ENCODE measurements around the gene TENM4. TPM values are rescaled to one million over a fixed set of nuclear protein-coding genes. Genes with fewer than 3 reads are reported as not detected.

TENM4 gene
- total and polyA plus RNA-seq, 4 donors = 0.02 to 0.33 (median 0.14) TPM

DNA sequence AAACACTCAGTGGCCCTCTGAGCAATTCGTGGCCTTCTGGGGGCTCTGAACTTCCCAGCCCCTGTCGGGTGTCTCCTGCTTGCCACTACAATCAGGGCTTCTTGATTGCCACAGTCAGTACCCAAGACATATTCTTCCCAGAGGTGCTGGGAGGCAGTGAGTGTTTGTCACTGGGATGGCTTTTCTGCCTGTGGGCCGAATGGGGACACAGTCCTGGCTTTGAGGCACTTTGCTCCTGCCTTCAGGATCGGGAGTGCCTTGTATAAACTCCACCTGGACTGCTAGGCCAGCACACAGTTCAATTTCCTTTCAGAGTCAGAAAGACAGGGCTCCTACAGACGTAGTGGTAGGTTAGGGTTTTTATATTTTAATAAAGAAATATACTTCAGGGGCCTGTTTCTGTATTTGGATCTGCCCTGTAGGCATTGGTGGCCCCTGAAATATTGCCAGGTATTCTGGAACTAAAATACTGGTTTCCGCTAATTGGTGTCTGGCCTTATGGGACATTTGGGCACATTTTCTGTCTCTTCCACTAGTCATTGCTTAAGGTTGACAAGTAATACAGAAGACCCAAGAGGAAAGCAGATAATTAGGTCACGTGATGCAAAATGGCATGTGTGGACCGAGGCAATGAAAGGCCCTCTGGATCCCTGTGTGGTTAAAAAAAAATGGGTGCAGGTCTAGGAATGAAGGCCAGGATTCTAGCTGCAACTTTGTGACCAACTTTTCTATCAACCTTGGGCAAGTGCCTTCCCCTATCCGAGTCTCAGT, 767.8 kb downstream of the TENM4 start:
- H3K27ac ChIP-seq (ENCODE audit: low read depth in 1 of 2, low read length in 2 of 2) = no peak overlapping the region
- H3K9me3 ChIP-seq (ENCODE audit: control insufficient read depth in 4 of 4, low read length in 3 of 4) = peaks cover 0 to 3% (median 0%) of the 10 kb centered on the region in 4 donors
- 78% methylated on average over 9 of the region's 9 CpGs for WGBS
- no peak for DNase-seq (ENCODE audit: low spot score)
- no peaks in the 10 kb centered on the region for H3K27me3 ChIP-seq (ENCODE audit: control insufficient read depth in 4 of 4, insufficient read depth in 4 of 4, low read length in 3 of 4)
- H3K36me3 ChIP-seq (ENCODE audit: control insufficient read depth in 4 of 4, insufficient read depth in 3 of 4, low read depth in 1 of 4, low read length in 3 of 4) = no peaks in the 10 kb centered on the region
- no peak overlapping the region for H3K4me3 ChIP-seq (ENCODE audit: low read depth in 1 of 3, low read length in 3 of 3)
- H3K9ac ChIP-seq (ENCODE audit: low read depth in 1 of 2, low read length in 2 of 2) = no peak overlapping the region
- TF ChIP-seq, protein P1, sequence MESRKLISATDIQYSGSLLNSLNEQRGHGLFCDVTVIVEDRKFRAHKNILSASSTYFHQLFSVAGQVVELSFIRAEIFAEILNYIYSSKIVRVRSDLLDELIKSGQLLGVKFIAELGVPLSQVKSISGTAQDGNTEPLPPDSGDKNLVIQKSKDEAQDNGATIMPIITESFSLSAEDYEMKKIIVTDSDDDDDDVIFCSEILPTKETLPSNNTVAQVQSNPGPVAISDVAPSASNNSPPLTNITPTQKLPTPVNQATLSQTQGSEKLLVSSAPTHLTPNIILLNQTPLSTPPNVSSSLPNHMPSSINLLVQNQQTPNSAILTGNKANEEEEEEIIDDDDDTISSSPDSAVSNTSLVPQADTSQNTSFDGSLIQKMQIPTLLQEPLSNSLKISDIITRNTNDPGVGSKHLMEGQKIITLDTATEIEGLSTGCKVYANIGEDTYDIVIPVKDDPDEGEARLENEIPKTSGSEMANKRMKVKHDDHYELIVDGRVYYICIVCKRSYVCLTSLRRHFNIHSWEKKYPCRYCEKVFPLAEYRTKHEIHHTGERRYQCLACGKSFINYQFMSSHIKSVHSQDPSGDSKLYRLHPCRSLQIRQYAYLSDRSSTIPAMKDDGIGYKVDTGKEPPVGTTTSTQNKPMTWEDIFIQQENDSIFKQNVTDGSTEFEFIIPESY (IDR thresholded peaks at IDR 0.05) = no peak
- TF ChIP-seq, protein P2, sequence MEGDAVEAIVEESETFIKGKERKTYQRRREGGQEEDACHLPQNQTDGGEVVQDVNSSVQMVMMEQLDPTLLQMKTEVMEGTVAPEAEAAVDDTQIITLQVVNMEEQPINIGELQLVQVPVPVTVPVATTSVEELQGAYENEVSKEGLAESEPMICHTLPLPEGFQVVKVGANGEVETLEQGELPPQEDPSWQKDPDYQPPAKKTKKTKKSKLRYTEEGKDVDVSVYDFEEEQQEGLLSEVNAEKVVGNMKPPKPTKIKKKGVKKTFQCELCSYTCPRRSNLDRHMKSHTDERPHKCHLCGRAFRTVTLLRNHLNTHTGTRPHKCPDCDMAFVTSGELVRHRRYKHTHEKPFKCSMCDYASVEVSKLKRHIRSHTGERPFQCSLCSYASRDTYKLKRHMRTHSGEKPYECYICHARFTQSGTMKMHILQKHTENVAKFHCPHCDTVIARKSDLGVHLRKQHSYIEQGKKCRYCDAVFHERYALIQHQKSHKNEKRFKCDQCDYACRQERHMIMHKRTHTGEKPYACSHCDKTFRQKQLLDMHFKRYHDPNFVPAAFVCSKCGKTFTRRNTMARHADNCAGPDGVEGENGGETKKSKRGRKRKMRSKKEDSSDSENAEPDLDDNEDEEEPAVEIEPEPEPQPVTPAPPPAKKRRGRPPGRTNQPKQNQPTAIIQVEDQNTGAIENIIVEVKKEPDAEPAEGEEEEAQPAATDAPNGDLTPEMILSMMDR (IDR thresholded peaks at IDR 0.05; ENCODE audit: low read depth, low read length, missing input control) = no peak
- TF ChIP-seq HNF4A (conservative IDR thresholded peaks at IDR 0.05) = no peak
- H3K4me1 ChIP-seq (ENCODE audit: control insufficient read depth in 4 of 4, insufficient read depth in 4 of 4, low read length in 3 of 4) = no peaks in the 10 kb centered on the region

DNA sequence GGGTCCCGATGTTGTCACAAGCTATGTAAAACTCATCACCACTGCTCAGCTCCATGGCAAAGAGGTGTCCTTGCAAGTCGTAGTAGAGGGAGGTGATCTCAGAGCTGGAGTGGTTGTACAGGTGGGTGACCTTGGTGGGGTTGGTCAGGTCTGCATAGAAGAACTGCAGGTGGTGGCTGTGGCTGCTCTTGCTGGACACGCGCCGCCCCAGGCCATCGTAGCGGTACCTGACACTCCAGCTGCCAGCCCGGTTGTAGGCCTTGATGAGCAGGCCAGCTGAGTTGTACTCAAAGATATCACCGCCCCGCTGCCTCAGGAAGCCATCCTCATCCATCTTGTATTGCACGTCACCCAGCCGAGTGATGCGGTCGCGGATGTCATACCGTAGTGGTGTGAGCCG, 771.6 kb downstream of the TENM4 start:
- Histone ChIP-seq H3K4me1 (ENCODE audit: control insufficient read depth in 4 of 4, insufficient read depth in 4 of 4, low read length in 3 of 4) (no peaks in the 10 kb centered on the region), H3K9me3 (ENCODE audit: control insufficient read depth in 4 of 4, low read length in 3 of 4) (peaks cover 0 to 3% (median 0%) of the 10 kb centered on the region in 4 donors), H3K36me3 (ENCODE audit: control insufficient read depth in 4 of 4, insufficient read depth in 3 of 4, low read depth in 1 of 4, low read length in 3 of 4) (no peaks in the 10 kb centered on the region), H3K4me3 (ENCODE audit: low read depth in 1 of 3, low read length in 3 of 3) (no peak overlapping the region), H3K27ac (ENCODE audit: low read depth in 1 of 2, low read length in 2 of 2) (no peak overlapping the region), H3K27me3 (ENCODE audit: control insufficient read depth in 4 of 4, insufficient read depth in 4 of 4, low read length in 3 of 4) (no peaks in the 10 kb centered on the region), H3K9ac (ENCODE audit: low read depth in 1 of 2, low read length in 2 of 2) (no peak overlapping the region)
- no peak for DNase-seq (ENCODE audit: low spot score)
- 96% methylated on average over 17 of the region's 17 CpGs for WGBS
- TF ChIP-seq, protein P3, sequence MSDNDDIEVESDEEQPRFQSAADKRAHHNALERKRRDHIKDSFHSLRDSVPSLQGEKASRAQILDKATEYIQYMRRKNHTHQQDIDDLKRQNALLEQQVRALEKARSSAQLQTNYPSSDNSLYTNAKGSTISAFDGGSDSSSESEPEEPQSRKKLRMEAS (IDR thresholded peaks at IDR 0.05) = no peak
- TF ChIP-seq GABPA (IDR thresholded peaks at IDR 0.05 in 1 of 2, conservative IDR thresholded peaks at IDR 0.05 in 1 of 2) (no peak), YY1 (IDR thresholded peaks at IDR 0.05) (no peak), RAD21 (IDR thresholded peaks at IDR 0.05) (no peak), EGR1 (IDR thresholded peaks at IDR 0.05; ENCODE audit: low read depth in 2 of 2) (no peak)
- TF ChIP-seq, protein P1 (IDR thresholded peaks at IDR 0.05) = no peak
- TF ChIP-seq, protein P4, sequence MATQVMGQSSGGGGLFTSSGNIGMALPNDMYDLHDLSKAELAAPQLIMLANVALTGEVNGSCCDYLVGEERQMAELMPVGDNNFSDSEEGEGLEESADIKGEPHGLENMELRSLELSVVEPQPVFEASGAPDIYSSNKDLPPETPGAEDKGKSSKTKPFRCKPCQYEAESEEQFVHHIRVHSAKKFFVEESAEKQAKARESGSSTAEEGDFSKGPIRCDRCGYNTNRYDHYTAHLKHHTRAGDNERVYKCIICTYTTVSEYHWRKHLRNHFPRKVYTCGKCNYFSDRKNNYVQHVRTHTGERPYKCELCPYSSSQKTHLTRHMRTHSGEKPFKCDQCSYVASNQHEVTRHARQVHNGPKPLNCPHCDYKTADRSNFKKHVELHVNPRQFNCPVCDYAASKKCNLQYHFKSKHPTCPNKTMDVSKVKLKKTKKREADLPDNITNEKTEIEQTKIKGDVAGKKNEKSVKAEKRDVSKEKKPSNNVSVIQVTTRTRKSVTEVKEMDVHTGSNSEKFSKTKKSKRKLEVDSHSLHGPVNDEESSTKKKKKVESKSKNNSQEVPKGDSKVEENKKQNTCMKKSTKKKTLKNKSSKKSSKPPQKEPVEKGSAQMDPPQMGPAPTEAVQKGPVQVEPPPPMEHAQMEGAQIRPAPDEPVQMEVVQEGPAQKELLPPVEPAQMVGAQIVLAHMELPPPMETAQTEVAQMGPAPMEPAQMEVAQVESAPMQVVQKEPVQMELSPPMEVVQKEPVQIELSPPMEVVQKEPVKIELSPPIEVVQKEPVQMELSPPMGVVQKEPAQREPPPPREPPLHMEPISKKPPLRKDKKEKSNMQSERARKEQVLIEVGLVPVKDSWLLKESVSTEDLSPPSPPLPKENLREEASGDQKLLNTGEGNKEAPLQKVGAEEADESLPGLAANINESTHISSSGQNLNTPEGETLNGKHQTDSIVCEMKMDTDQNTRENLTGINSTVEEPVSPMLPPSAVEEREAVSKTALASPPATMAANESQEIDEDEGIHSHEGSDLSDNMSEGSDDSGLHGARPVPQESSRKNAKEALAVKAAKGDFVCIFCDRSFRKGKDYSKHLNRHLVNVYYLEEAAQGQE (IDR thresholded peaks at IDR 0.05) = no peak
- TF ChIP-seq, protein P5, sequence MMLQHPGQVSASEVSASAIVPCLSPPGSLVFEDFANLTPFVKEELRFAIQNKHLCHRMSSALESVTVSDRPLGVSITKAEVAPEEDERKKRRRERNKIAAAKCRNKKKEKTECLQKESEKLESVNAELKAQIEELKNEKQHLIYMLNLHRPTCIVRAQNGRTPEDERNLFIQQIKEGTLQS (IDR thresholded peaks at IDR 0.05) = no peak
